Lung microvascular endothelial cell (primary cell): Measurements from ENCODE around the gene METTL13. TPM values are rescaled to one million over a fixed set of nuclear protein-coding genes. Genes with fewer than 3 reads are reported as not detected.

Experiments
- DNase-seq, 2 donors: peaks; one replicate each; pipeline versions ENCODE4 v3.0.0 to v3.0.0-alpha.2; 2010; ENCODE audit warnings: low read depth in 2 of 2
- total RNA-seq: library from RNA; depleted of rRNA; stranded (reverse); fragments of >200 nt; gene quantifications from 2 replicates; pipeline ENCODE4 v1.2.1, GENCODE V29; 2014

The METTL13 gene, protein sequence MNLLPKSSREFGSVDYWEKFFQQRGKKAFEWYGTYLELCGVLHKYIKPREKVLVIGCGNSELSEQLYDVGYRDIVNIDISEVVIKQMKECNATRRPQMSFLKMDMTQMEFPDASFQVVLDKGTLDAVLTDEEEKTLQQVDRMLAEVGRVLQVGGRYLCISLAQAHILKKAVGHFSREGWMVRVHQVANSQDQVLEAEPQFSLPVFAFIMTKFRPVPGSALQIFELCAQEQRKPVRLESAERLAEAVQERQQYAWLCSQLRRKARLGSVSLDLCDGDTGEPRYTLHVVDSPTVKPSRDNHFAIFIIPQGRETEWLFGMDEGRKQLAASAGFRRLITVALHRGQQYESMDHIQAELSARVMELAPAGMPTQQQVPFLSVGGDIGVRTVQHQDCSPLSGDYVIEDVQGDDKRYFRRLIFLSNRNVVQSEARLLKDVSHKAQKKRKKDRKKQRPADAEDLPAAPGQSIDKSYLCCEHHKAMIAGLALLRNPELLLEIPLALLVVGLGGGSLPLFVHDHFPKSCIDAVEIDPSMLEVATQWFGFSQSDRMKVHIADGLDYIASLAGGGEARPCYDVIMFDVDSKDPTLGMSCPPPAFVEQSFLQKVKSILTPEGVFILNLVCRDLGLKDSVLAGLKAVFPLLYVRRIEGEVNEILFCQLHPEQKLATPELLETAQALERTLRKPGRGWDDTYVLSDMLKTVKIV
- total RNA-seq, result 17.0 and 27.0 TPM in 2 replicates

DNA sequence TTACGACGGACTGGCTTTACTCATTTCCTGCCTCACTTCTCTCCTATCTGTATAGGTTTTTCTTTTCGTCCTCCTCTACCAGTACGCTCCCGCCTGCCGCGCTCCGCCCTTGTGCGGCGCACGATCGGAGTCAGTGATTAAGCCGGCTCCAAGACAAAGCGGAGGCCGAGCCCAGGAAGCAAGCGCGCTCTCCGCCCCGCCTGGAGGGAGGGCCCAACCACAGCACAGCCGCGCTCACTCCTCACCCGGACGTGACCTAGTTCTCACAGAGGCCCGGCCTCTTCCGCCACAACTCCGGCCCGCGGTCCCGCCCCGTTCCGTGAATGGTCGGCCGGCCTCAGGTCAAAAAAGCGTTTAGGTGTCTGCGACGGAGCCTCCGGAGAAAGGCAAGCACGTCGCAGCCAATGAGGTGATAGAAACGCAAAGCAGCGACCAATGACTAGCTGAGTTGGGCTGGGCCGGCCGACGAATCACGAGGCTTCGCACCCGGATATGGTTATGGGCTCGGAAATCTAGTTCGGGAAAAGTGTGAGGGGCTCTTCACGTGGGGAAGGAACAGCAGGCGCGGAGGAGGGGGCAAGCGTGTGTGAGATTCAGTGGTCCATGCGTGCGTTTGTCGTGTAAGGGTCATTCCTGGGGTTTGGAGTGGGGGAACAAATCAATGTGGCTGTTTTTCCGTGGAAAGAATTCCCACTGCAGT lies at the start of gene METTL13:
METTL13 (plus strand) TSS at position 485 of the 700 bp plus-strand sequence. CDS start 308 bp downstream, outside the sequence.
- DNase-seq, result peak; percentile 99 to 100

GRCh38 chr1:171736196-171736595 lies 45.3 kb upstream of the METTL13 start:
- DNase-seq, result no peak

DNA sequence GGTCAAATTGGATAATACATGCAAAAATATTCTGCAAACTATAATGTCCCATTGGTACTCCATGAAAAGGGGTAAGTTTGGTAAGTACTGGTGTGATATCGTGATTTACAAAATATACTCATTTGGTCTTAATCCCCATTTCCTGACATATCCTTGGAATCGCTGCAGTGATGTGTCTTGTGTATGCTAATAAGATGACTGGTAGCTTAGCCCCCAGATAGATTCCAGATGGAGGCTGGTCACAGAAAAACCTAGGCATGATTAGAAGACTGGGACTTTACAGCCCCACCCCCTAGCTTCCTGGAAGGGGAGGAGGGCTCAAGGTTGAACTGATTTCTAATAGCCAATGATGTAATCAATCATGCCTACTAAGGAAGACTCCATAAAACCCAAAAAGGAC lies 42.5 kb upstream of the METTL13 start:
- DNase-seq, result no peak

GRCh38 chr1:171739656-171740055 lies 41.8 kb upstream of the METTL13 start:
- peak; percentile 46 to 56 for DNase-seq

GRCh38 chr1:171740356-171740863 lies 41.0 kb upstream of the METTL13 start:
- DNase-seq, result no peak

GRCh38 chr1:171740987-171741871 lies 40.2 kb upstream of the METTL13 start:
- DNase-seq, result peak; percentile 49 to 52

DNA sequence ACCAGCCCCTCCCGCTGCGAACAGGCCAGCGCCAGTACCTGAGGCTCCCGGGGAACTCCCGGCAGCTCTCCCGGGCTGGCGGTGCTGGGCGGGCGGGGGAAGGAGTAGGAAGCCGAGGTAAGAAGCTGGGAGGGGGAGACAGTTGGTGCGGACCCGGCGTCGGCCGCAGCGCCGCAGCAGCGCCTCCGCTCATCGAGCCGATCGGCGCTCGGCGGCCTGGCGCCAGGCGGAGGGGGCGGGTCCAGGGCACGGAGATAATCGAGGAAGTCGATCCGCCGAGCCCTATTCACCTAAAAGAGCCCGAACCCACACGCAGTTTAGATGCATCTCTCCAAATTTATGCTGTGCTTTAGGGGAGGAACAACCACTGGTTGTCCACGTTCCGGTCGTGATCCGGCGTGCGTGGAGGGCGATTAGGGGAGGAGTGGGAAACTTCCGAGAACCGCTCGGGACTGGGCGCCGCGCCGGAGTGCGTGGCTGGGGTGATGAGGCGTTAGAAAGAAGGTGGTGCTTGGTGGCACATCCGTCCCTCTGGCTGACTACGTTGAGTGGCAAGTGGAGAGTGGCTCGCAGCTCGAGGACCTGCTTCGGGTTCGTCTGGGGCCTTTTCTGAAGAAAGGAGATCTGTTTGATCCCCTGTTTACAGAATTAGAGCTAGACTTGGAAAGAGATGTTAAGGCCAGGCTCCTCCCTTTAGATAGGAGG lies 39.4 kb upstream of the METTL13 start, which contains the start of gene VAMP4:
VAMP4 (minus strand) TSS at position 194 of the 705 bp plus-strand sequence. CDS start 3,651 bp downstream, outside the sequence.
- DNase-seq, result peak; percentile 86 to 87

DNA sequence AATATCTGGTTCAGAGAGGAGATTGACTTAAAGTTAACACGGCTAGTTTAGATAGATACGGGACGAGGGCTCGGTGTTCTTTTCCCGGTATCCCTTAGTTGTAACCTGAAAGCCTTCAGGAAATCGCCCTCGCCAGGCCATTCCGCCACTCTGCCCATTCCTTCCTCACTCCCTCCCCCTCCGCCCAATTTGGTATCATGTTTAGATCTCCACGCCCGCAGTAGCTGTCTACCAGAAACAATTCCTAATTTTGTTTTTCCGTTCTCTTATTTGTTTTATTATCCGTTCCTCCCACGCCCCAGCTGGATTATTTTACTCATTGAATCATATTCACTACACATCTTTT lies 38.9 kb upstream of the METTL13 start:
- peak; percentile 35 to 44 for DNase-seq

- peak; percentile 39 to 65 for DNase-seq
Observed at GRCh38 chr1:171743081-171743870, 38.2 kb upstream of the METTL13 start.

- no peak for DNase-seq
Observed at GRCh38 chr1:171744986-171745385, 36.5 kb upstream of the METTL13 start.

GRCh38 chr1:171748651-171749050 lies 32.8 kb upstream of the METTL13 start:
- DNase-seq, result no peak

DNA sequence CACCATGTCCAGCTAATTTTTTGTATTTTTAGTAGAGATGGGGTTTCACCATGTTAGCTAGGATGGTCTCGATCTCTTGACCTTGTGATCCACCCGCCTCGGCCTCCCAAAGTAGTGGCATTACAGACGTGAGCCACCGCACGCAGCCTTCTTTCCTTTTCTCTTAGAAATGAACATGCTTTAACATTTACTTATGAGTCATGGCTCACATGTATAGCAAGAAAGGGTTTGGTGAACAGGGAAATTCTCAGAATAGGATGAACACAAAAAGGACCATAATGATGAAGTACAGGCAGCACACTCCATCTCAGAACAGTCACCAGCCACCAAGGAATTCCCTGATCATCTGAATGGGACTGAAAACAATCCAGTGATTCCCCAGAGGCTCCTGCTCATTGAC lies 30.2 kb upstream of the METTL13 start:
- no peak for DNase-seq

GRCh38 chr1:171753182-171753581 lies 28.3 kb upstream of the METTL13 start:
- DNase-seq, result no peak

- no peak for DNase-seq
Observed at GRCh38 chr1:171753685-171754352, 27.6 kb upstream of the METTL13 start.

DNA sequence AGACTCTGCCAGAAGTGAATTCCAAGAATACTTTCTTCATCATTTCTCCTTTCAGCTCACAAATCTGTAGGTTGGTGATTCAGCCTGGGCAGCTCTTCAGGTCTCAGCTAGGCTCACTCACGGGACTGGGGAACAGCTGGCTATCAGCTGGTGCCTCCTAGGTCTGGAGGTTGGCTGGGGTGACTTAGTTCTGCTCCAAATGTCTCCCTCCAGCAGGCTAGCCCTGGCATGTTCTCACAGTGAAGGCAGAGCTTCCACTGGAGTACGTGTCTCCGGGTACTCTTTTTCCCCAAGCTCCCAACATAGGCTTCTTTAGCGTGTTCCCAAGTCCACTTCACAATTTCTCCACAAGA lies 27.1 kb upstream of the METTL13 start:
- DNase-seq, result no peak

DNA sequence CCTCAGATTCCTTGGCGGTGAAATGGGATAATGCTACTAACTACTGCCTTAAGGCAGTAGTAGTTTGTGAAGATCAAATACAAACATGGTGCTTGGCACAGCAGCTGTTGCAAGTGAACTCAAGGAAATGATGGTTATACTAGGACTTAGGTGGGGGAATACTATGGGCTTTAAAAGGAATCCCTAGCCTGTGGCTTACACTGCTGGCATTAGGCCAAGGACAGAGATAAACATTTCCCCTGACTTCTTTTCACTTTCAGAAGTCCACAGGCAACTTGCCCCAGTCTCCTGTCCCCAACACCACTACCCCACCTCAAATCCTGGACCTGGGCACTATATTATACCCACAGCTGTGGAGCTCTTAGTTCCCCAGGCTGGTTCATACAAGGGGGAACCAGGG lies 26.5 kb upstream of the METTL13 start:
- DNase-seq, result peak in 1 of 2 donors; percentile 21

DNA sequence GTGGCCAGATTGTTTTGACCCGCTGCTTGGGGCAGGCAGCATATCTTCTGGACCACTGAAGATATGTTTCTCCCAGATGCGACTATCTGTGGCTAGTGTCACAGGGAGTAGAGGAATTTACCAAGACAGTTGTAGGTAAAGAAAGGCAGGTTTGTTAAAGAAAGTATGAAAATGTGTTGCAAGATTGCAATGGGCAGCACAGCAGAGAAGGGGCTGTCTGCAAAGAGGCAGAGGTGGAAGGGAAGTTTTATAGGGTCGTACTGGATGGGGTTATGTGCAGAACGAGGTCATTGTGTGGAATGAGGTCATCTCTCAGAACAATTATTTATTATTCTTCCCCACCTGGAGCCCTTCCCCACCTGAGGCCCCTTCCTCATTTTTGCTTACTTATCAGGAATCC lies 24.6 kb upstream of the METTL13 start:
- no peak for DNase-seq

GRCh38 chr1:171758011-171758410 lies 23.4 kb upstream of the METTL13 start:
- no peak for DNase-seq

GRCh38 chr1:171762143-171762563 lies 19.3 kb upstream of the METTL13 start:
- DNase-seq, result no peak
